Activated CD8-positive, alpha-beta T cell treated with anti-CD3 and anti-CD28 coated beads, Interleukin-2, amount 10 ng/mL, durations not matched to agents 7 days and 5 days (primary cell): Measurements from ENCODE around the gene NOA1. TPM values are rescaled to one million over a fixed set of nuclear protein-coding genes. Genes with fewer than 3 reads are reported as not detected.
"Not testable (repeated sequence)": the region's sequence is repeated elsewhere in the genome, so short reads cannot be mapped to it uniquely, and the experiment has no call there.

Source experiments
- ATAC-seq: fragments of 150-1000 bp; cut with Tn5 transposase; one replicate; pipeline ENCODE4 v1.10.0; 2021; ENCODE audit warnings: moderate library complexity
- CTCF ChIA-PET: fragments of 350-600 bp; sonication (Branson Sonifier 250); formaldehyde crosslinking; loops from one replicate; lab custom pipeline; 2021; ENCODE audit warnings: antibody characterized with exemption; lab: Charles Lee
- POLR2A ChIA-PET: fragments of 350-600 bp; sonication (Branson Sonifier 250); formaldehyde crosslinking; loops from one replicate; lab custom pipeline; 2021; ENCODE audit warnings: antibody characterized with exemption; lab: Charles Lee
- DNase-seq: peaks from one replicate; pipeline ENCODE4 v3.0.0-alpha.2; 2020
- H3K27ac Mint-ChIP-seq: one replicate; pipeline ENCODE4 v1.8.0; 2021; ENCODE audit warnings: mild to moderate bottlenecking, mixed read lengths
- H3K27me3 Mint-ChIP-seq: one replicate; pipeline ENCODE4 v1.8.0; 2021; ENCODE audit warnings: low read depth, mixed read lengths
- H3K36me3 Mint-ChIP-seq: one replicate; pipeline ENCODE4 v1.8.0; 2021; ENCODE audit warnings: low read depth, mixed read lengths
- H3K4me1 Mint-ChIP-seq: one replicate; pipeline ENCODE4 v1.8.0; 2021; ENCODE audit warnings: low read depth, mixed read lengths
- H3K4me3 Mint-ChIP-seq: one replicate; pipeline ENCODE4 v1.8.0; 2021; ENCODE audit warnings: mild to moderate bottlenecking, mixed read lengths
- H3K9me3 Mint-ChIP-seq: one replicate; pipeline ENCODE4 v1.8.0; 2022; ENCODE audit warnings: mixed read lengths; ENCODE audit not compliant: insufficient read depth
- total RNA-seq, 2 experiments: library from RNA; stranded (reverse); gene quantifications; one replicate each; pipeline ENCODE4 v1.2.3, GENCODE V29; 2021

NOA1 gene
- total RNA-seq, 2 experiments from 2014 or later = 19.1 to 21.9 TPM

GRCh38 chr4:56953680-56954520 is 23.5 kb downstream of the NOA1 start:
- Mint-ChIP-seq H3K9me3 (no peaks in the 10 kb centered on the region), H3K4me3 (no peak overlapping the region), H3K27ac (no peak overlapping the region), H3K4me1 (no peaks in the 10 kb centered on the region), H3K36me3 (no peaks in the 10 kb centered on the region), H3K27me3 (no peaks in the 10 kb centered on the region)
- ATAC-seq (no peak), DNase-seq (no peak)
- CTCF ChIA-PET = no interaction called here
- POLR2A ChIA-PET = interaction anchor here (0.9 kb wide), 1 partner anchor 9 kb away, joined by 3 read pairs; no protein-coding TSS in a partner anchor

GRCh38 chr4:56941403-56941802 is 36.0 kb downstream of the NOA1 start:
- DNase-seq (no peak), ATAC-seq (no peak)
- ChIA-PET POLR2A (no interaction called here), CTCF (no interaction called here)
- Mint-ChIP-seq H3K4me1 (no peaks in the 10 kb centered on the region), H3K27ac (no peak overlapping the region), H3K27me3 (no peaks in the 10 kb centered on the region), H3K9me3 (no peaks in the 10 kb centered on the region), H3K4me3 (no peak overlapping the region), H3K36me3 (peaks cover 16% of the 10 kb centered on the region)

GRCh38 chr4:56940971-56941370 is 36.4 kb downstream of the NOA1 start:
- ChIA-PET CTCF (no interaction called here), POLR2A (no interaction called here)
- Mint-ChIP-seq H3K9me3 (no peaks in the 10 kb centered on the region), H3K27me3 (no peaks in the 10 kb centered on the region), H3K36me3 (peaks cover 16% of the 10 kb centered on the region), H3K4me3 (no peak overlapping the region), H3K4me1 (no peaks in the 10 kb centered on the region), H3K27ac (no peak overlapping the region)
- DNase-seq (no peak), ATAC-seq (no peak)

DNA sequence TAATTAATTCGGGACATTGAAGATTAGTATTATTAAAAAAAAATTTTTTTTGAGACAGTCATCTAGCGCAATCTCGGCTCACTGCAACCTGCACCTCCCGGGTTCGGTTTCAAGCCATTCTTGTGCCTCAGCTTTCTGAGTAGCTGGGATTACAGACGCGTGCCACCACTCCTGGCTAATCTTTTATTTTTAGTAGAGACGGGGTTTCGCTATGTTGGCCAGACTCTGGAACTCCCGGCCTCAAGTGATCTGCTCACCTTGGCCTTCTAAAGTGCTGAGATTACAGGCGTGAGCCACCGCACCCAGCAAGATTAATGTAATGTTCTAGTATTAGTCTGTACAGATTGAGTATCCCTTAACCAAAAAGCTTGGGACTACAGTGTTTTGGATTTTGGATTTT is 37.0 kb downstream of the NOA1 start:
- no peaks in the 10 kb centered on the region for H3K4me1 Mint-ChIP-seq
- H3K36me3 Mint-ChIP-seq = peaks cover 17% of the 10 kb centered on the region
- POLR2A ChIA-PET = interaction anchor here (0.9 kb wide), 1 partner anchor 13 kb away, joined by 3 read pairs; no protein-coding TSS in a partner anchor
- no peak overlapping the region for H3K4me3 Mint-ChIP-seq
- no peak overlapping the region for H3K27ac Mint-ChIP-seq
- H3K27me3 Mint-ChIP-seq = no peaks in the 10 kb centered on the region
- no peak for ATAC-seq
- CTCF ChIA-PET = no interaction called here
- no peak for DNase-seq
- no peaks in the 10 kb centered on the region for H3K9me3 Mint-ChIP-seq

DNA sequence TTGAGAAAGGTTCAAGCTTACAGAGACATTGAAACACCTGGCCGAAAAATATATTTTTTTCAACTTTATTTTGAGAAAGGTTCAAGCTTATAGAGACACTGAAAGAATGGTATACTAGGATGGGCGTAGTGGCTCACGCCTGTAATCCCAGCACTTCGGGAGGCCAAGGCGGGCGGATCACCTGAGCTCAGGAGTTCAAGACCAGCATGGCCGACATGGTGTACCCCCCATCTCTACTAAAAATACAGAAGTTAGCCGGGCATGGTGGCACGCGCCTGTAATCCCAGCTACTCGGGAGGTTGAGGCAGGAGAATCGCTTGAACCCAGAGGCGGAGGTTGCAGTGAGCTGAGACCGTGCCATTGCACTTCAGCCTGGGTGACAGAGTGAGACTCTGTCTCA is 37.6 kb downstream of the NOA1 start:
- DNase-seq, CTCF ChIA-PET, H3K4me1 Mint-ChIP-seq, H3K27me3 Mint-ChIP-seq, H3K4me3 Mint-ChIP-seq, H3K27ac Mint-ChIP-seq, H3K9me3 Mint-ChIP-seq, ATAC-seq: not testable (repeated sequence)
- H3K36me3 Mint-ChIP-seq = peaks cover 17% of the 10 kb centered on the region
- POLR2A ChIA-PET = interaction anchor here (0.9 kb wide), 1 partner anchor 13 kb away, joined by 3 read pairs; no protein-coding TSS in a partner anchor

DNA sequence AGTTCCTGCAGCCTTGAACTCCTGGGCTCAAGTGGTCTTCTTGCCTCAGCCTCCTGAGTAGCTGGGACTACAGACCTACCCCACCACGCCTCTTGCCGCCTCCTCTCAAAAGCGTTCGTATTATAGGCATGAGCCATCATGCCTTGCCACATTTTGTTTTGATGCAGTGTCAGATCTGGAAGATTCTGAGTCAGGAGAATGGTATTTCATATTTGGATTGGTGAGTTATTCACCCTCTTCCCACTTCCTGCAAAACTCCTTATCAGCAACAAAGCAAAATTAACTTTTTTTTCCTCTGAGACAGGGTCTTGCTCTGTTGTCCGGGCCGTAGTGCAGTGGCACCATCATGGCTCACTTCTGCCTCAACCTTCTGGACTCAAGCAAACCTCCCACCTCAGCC is 40.1 kb downstream of the NOA1 start:
- H3K4me3 Mint-ChIP-seq = no peak overlapping the region
- no peaks in the 10 kb centered on the region for H3K9me3 Mint-ChIP-seq
- H3K4me1 Mint-ChIP-seq = peaks cover 4% of the 10 kb centered on the region
- ATAC-seq (no peak), DNase-seq (no peak)
- CTCF ChIA-PET = no interaction called here
- H3K27ac Mint-ChIP-seq = no peak overlapping the region
- peaks cover 25% of the 10 kb centered on the region for H3K36me3 Mint-ChIP-seq
- H3K27me3 Mint-ChIP-seq = no peaks in the 10 kb centered on the region
- POLR2A ChIA-PET = no interaction called here

- DNase-seq = no peak
- ChIA-PET POLR2A (no interaction called here), CTCF (interaction anchor here (0.7 kb wide), 2 partner anchors 9 to 23 kb away, joined by 4 read pairs; no protein-coding TSS in a partner anchor)
- Mint-ChIP-seq H3K4me1 (peaks cover 6% of the 10 kb centered on the region), H3K27ac (no peak overlapping the region), H3K4me3 (no peak overlapping the region), H3K36me3 (peaks cover 44% of the 10 kb centered on the region), H3K27me3 (no peaks in the 10 kb centered on the region), H3K9me3 (no peaks in the 10 kb centered on the region)
- no peak for ATAC-seq
These were observed 45.5 kb downstream of the NOA1 start for GRCh38 chr4:56931924-56932323.

DNA sequence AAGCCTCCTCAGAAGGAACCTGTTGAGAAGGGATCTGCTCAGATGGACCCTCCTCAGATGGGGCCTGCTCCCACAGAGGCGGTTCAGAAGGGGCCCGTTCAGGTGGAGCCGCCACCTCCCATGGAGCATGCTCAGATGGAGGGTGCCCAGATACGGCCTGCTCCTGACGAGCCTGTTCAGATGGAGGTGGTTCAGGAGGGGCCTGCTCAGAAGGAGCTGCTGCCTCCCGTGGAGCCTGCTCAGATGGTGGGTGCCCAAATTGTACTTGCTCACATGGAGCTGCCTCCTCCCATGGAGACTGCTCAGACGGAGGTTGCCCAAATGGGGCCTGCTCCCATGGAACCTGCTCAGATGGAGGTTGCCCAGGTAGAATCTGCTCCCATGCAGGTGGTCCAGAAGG is 46.8 kb downstream of the NOA1 start:
- Mint-ChIP-seq H3K27ac (no peak overlapping the region), H3K27me3 (no peaks in the 10 kb centered on the region), H3K4me3 (no peak overlapping the region), H3K36me3 (peaks cover 44% of the 10 kb centered on the region), H3K9me3 (no peaks in the 10 kb centered on the region), H3K4me1 (peaks cover 6% of the 10 kb centered on the region)
- ATAC-seq = no peak
- no peak for DNase-seq
- ChIA-PET POLR2A (interaction anchor here (0.6 kb wide), 1 partner anchor 49 kb away, joined by 4 read pairs; no protein-coding TSS in a partner anchor), CTCF (no interaction called here)

DNA sequence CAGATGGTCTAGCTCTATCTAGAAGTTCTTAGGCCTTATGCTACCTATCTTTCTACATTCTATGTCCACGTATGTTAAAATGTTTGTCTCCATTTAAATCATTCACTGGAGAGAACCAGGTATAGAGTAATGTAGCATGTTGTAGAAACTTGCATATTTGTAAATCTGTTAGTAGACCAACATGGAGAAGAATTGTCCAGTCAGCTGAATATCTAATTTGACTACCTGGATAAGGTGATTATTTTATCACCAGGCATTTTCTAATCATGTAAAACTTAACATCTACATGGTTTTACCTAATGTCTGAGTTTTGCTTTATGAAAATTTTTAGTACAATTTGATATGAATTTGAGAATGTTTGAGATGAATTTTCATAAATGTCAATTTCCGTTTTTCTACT is 50.2 kb downstream of the NOA1 start:
- H3K9me3 Mint-ChIP-seq = no peaks in the 10 kb centered on the region
- no peaks in the 10 kb centered on the region for H3K27me3 Mint-ChIP-seq
- peaks cover 52% of the 10 kb centered on the region for H3K36me3 Mint-ChIP-seq
- ATAC-seq (no peak), DNase-seq (no peak)
- CTCF ChIA-PET = no interaction called here
- H3K4me3 Mint-ChIP-seq = no peak overlapping the region
- no peak overlapping the region for H3K27ac Mint-ChIP-seq
- POLR2A ChIA-PET = interaction anchor here (0.9 to 1.2 kb wide), 2 partner anchors 13 to 18 kb away, joined by 3 to 4 read pairs; no protein-coding TSS in a partner anchor
- H3K4me1 Mint-ChIP-seq = peaks cover 1% of the 10 kb centered on the region

- H3K4me3 Mint-ChIP-seq, H3K27me3 Mint-ChIP-seq, H3K27ac Mint-ChIP-seq, CTCF ChIA-PET, H3K9me3 Mint-ChIP-seq, POLR2A ChIA-PET, DNase-seq, ATAC-seq: not testable (repeated sequence)
- Mint-ChIP-seq H3K36me3 (peaks cover 49% of the 10 kb centered on the region), H3K4me1 (peaks cover 42% of the 10 kb centered on the region)
These were observed 62.4 kb downstream of the NOA1 start for GRCh38 chr4:56914977-56915376.

DNA sequence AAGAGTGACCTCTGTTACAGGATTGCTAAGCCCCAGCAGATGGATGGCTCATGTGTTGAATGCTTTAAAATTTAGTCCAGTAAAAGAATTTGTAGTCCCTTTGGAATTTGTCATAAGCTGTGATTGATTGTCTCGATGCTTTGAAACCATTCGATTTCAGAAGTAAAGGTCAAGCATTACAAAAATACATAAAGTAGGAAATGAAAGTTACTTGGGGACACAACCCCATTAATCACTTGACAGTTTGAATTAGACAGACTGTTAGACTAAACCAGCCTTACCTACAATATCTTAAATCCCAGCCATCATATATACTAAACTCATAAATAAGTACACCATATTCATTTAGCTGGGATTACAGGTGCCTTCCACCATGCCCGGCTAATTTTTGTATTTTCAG is 63.1 kb downstream of the NOA1 start:
- peaks cover 43% of the 10 kb centered on the region for H3K4me1 Mint-ChIP-seq
- POLR2A ChIA-PET = interaction anchor here (0.6 kb wide), 1 partner anchor 463 kb away, joined by 3 read pairs; no protein-coding TSS in a partner anchor
- CTCF ChIA-PET = no interaction called here
- H3K4me3 Mint-ChIP-seq = no peak overlapping the region
- H3K27ac Mint-ChIP-seq = no peak overlapping the region
- no peak for DNase-seq
- peaks cover 46% of the 10 kb centered on the region for H3K36me3 Mint-ChIP-seq
- ATAC-seq = no peak
- H3K27me3 Mint-ChIP-seq = no peaks in the 10 kb centered on the region
- no peaks in the 10 kb centered on the region for H3K9me3 Mint-ChIP-seq
